T-cell (primary cell): Measurements from ENCODE around the gene DMKN. TPM values are rescaled to one million over a fixed set of nuclear protein-coding genes. Genes with fewer than 3 reads are reported as not detected.

ENCODE experiments used
- ATAC-seq, 4 experiments: fragments of 200-7000 bp in 3 of 4; fragments of 150-1000 bp in 1 of 4; cut with Tn5 transposase; replicated peaks in 1 of 4; 1 replicate in 3 of 4; 2 replicates in 1 of 4; pipeline ENCODE4 v1.10.0; 2021; ENCODE audit warnings: moderate library complexity in 3 of 4, mild to moderate bottlenecking in 2 of 4, moderate number of reproducible peaks in 1 of 4
- CTCF ChIA-PET, 2 donors: fragments of 300-600 bp; sonication (Branson Sonifier 250); formaldehyde crosslinking; loops; one replicate each; lab custom pipeline; 2022; ENCODE audit warnings: antibody characterized with exemption in 2 of 2; lab: Charles Lee
- POLR2A ChIA-PET, 2 donors: fragments of 300-600 bp; sonication (Branson Sonifier 250); formaldehyde crosslinking; loops; one replicate each; lab custom pipeline; 2022; ENCODE audit warnings: antibody characterized with exemption in 2 of 2; lab: Charles Lee
- DNase-seq, 35 experiments: peaks; one replicate each; pipeline versions ENCODE4 v3.0.0 to v3.0.0-alpha.2; 2013 to 2023
- H3K27ac ChIP-seq: one replicate; pipeline ENCODE4 v1.5.1; 2013; ENCODE audit warnings: low read length
- H3K27me3 ChIP-seq, 2 experiments: replicated peaks in 1 of 2; 1 replicate in 1 of 2; 2 replicates in 1 of 2; pipeline versions ENCODE4 v1.6.1 to v1.7.0; 2013; ENCODE audit warnings: low read length in 1 of 2, mixed read lengths in 1 of 2; ENCODE audit not compliant: control insufficient read depth in 2 of 2, insufficient read depth in 2 of 2; ENCODE audit errors: extremely low read depth in 1 of 2
- H3K36me3 ChIP-seq, 2 donors: 1 replicate in 1 of 2; 2 replicates in 1 of 2; pipeline versions ENCODE4 v1.6.1 to v1.7.0; 2013; ENCODE audit warnings: low read length in 1 of 2; ENCODE audit not compliant: control insufficient read depth in 2 of 2, insufficient read depth in 1 of 2; ENCODE audit errors: extremely low read depth in 1 of 2
- H3K4me1 ChIP-seq, 2 experiments: 1 replicate in 1 of 2; 2 replicates in 1 of 2; pipeline versions ENCODE4 v1.6.1 to v1.7.0; 2013; ENCODE audit warnings: low read length in 2 of 2, mixed read lengths in 1 of 2; ENCODE audit not compliant: insufficient read depth in 2 of 2, control insufficient read depth in 1 of 2; ENCODE audit errors: extremely low read depth in 1 of 2
- H3K4me3 ChIP-seq, 2 donors: 1 replicate in 1 of 2; 2 replicates in 1 of 2; pipeline versions ENCODE4 v1.5.1 to v1.7.0; 2013; ENCODE audit warnings: mild to moderate bottlenecking in 2 of 2, low read length in 1 of 2, moderate library complexity in 1 of 2; ENCODE audit not compliant: control insufficient read depth in 1 of 2; ENCODE audit errors: extremely low read depth in 1 of 2
- H3K9me3 ChIP-seq: 2 replicates; pipeline ENCODE4 v1.7.0; 2013
- H3K27ac Mint-ChIP-seq, 2 donors: one replicate each; pipeline ENCODE4 v1.8.0; 2020 to 2021; ENCODE audit warnings: mild to moderate bottlenecking in 2 of 2, mixed read lengths in 2 of 2
- H3K27me3 Mint-ChIP-seq, 2 donors: one replicate each; pipeline ENCODE4 v1.8.0; 2021 to 2022; ENCODE audit warnings: mixed read lengths in 2 of 2
- H3K36me3 Mint-ChIP-seq: one replicate; pipeline ENCODE4 v1.8.0; 2021; ENCODE audit warnings: mixed read lengths
- H3K4me1 Mint-ChIP-seq, 3 donors: one replicate each; pipeline ENCODE4 v1.8.0; 2020 to 2022; ENCODE audit warnings: mixed read lengths in 3 of 3, mild to moderate bottlenecking in 1 of 3
- H3K4me3 Mint-ChIP-seq, 3 donors: one replicate each; pipeline ENCODE4 v1.8.0; 2020 to 2022; ENCODE audit warnings: mild to moderate bottlenecking in 3 of 3, mixed read lengths in 3 of 3, moderate library complexity in 3 of 3
- H3K9me3 Mint-ChIP-seq, 3 donors: one replicate each; pipeline ENCODE4 v1.8.0; 2020 to 2022; ENCODE audit warnings: mixed read lengths in 3 of 3
- WGBS: methylation state at CpG from one replicate; pipeline ENCODE4 v1.1.5; 2013; ENCODE audit warnings: missing lambda C conversion rate; ENCODE audit not compliant: insufficient coverage; 5-methylcytosine and 5-hydroxymethylcytosine counted together
- total RNA-seq, 35 experiments: library from RNA in 6 of 35; stranded (reverse) in 6 of 35; fragments of 120-200 nt in 1 of 35; gene quantifications; one replicate each; pipeline versions ENCODE4 v1.2.1 to v1.2.4 and lab custom pipeline; 2013 to 2026

The DMKN gene
- total RNA-seq, 5 donors from 2014 or later (not counting 1 experiment from before 2014, with no cell fraction given) = 1.8 to 2.3 (median 2.1) TPM; not detected in 1

GRCh38 chr19:35539850-35540249, 26.4 kb upstream of the DMKN start:
- ChIA-PET CTCF (no interaction called here), POLR2A (no interaction called here)
- Histone ChIP-seq H3K4me1 (peaks cover 3 to 9% of the 10 kb centered on the region in 2 experiments), H3K27ac (no peak overlapping the region), H3K9me3 (no peaks in the 10 kb centered on the region), H3K27me3 (no peaks in the 10 kb centered on the region), H3K4me3 (no peak overlapping the region), H3K36me3 (no peaks in the 10 kb centered on the region)
- H3K27ac Mint-ChIP-seq = no peak overlapping the region
- H3K36me3 Mint-ChIP-seq = no peaks in the 10 kb centered on the region
- DNase-seq (no peak), ATAC-seq (no peak)
- WGBS = 96% methylated on average over 11 of the region's 12 CpGs
- H3K4me3 Mint-ChIP-seq = no peak overlapping the region
- no peaks in the 10 kb centered on the region for H3K9me3 Mint-ChIP-seq
- H3K4me1 Mint-ChIP-seq = peaks cover 6 to 14% (median 11%) of the 10 kb centered on the region in 3 donors
- peaks cover 0 to 2% of the 10 kb centered on the region in 2 donors for H3K27me3 Mint-ChIP-seq

- H3K27me3 ChIP-seq = peaks cover 0 to 3% of the 10 kb centered on the region in 2 experiments
- H3K36me3 Mint-ChIP-seq = no peaks in the 10 kb centered on the region
- H3K4me3 ChIP-seq = no peak overlapping the region
- no peaks in the 10 kb centered on the region for H3K36me3 ChIP-seq
- no peak overlapping the region for H3K27ac ChIP-seq
- no peak overlapping the region for H3K4me3 Mint-ChIP-seq
- H3K9me3 ChIP-seq = no peaks in the 10 kb centered on the region
- H3K27ac Mint-ChIP-seq = no peak overlapping the region
- H3K4me1 ChIP-seq = peaks cover 0 to 5% of the 10 kb centered on the region in 2 experiments
- peaks cover 0 to 3% of the 10 kb centered on the region in 2 donors for H3K27me3 Mint-ChIP-seq
- DNase-seq = no peak
- WGBS = no CpG with 5 or more reads among the region's 6 CpGs
- no peak for ATAC-seq
- ChIA-PET CTCF (no interaction called here), POLR2A (no interaction called here)
- peaks cover under 1 to 10% (median 7%) of the 10 kb centered on the region in 3 donors for H3K4me1 Mint-ChIP-seq
- no peaks in the 10 kb centered on the region for H3K9me3 Mint-ChIP-seq
Measured at GRCh38 chr19:35539314-35539713, 25.9 kb upstream of the DMKN start.

- ATAC-seq (no peak), DNase-seq (no peak)
- Histone ChIP-seq H3K4me1 (peaks cover 0 to 15% of the 10 kb centered on the region in 2 experiments), H3K27me3 (peaks cover 0 to 34% of the 10 kb centered on the region in 2 experiments), H3K4me3 (no peak overlapping the region), H3K9me3 (no peaks in the 10 kb centered on the region), H3K36me3 (no peaks in the 10 kb centered on the region), H3K27ac (no peak overlapping the region)
- Mint-ChIP-seq H3K27me3 (peaks cover 9 to 23% of the 10 kb centered on the region in 2 donors), H3K36me3 (no peaks in the 10 kb centered on the region), H3K27ac (peak overlapping the region in 1 of 2 donors; percentile 44), H3K4me3 (peak overlapping the region in 1 of 3 donors; percentile 23), H3K9me3 (no peaks in the 10 kb centered on the region), H3K4me1 (peaks cover 14 to 16% (median 14%) of the 10 kb centered on the region in 3 donors)
- 89% methylated on average over 6 of the region's 10 CpGs for WGBS
- CTCF ChIA-PET = interaction anchor here in 1 of 2 donors (0.6 kb wide), 1 partner anchor 300 kb away, joined by 3 read pairs; no protein-coding TSS in a partner anchor
- POLR2A ChIA-PET = no interaction called here
Measured at GRCh38 chr19:35534803-35535480, 21.5 kb upstream of the DMKN start.

GRCh38 chr19:35533822-35534392, 20.5 kb upstream of the DMKN start:
- H3K27ac ChIP-seq = no peak overlapping the region
- peak overlapping the region; percentile 65 to 77 (median 73) for H3K4me3 Mint-ChIP-seq
- peak; percentile 82 to 89 (median 84) for ATAC-seq
- H3K4me3 ChIP-seq = peak overlapping the region; percentile 18 to 67
- peaks cover 14 to 27% of the 10 kb centered on the region in 2 donors for H3K27me3 Mint-ChIP-seq
- no peaks in the 10 kb centered on the region for H3K36me3 ChIP-seq
- peaks cover 14 to 15% (median 14%) of the 10 kb centered on the region in 3 donors for H3K4me1 Mint-ChIP-seq
- peak overlapping the region in 1 of 2 donors; percentile 63 for H3K27ac Mint-ChIP-seq
- no peaks in the 10 kb centered on the region for H3K9me3 Mint-ChIP-seq
- WGBS = 4% methylated on average over 15 of the region's 30 CpGs
- H3K9me3 ChIP-seq = no peaks in the 10 kb centered on the region
- no peaks in the 10 kb centered on the region for H3K36me3 Mint-ChIP-seq
- H3K4me1 ChIP-seq = peaks cover 0 to 15% of the 10 kb centered on the region in 2 experiments
- ChIA-PET POLR2A (no interaction called here), CTCF (no interaction called here)
- H3K27me3 ChIP-seq = peaks cover 0 to 44% of the 10 kb centered on the region in 2 experiments
- DNase-seq = peak in 32 of 35 experiments; percentile 17 to 66 (median 49)

GRCh38 chr19:35533201-35533821, 19.9 kb upstream of the DMKN start, which contains the start of gene GAPDHS:
Gene GAPDHS (plus strand): TSS chr19:35533456. CDS start chr19:35533528, 72 bp downstream.
- peak within 1 kb of the TSS; percentile 65 to 77 (median 73) for H3K4me3 Mint-ChIP-seq
- Histone ChIP-seq H3K27ac (no peak within 1 kb of the TSS), H3K9me3 (no peaks in the 10 kb centered on the region), H3K36me3 (no peaks in the 10 kb centered on the region), H3K4me3 (peak within 1 kb of the TSS; percentile 18 to 67), H3K27me3 (peaks cover 0 to 49% of the 10 kb centered on the region in 2 experiments), H3K4me1 (peaks cover 0 to 15% of the 10 kb centered on the region in 2 experiments)
- WGBS = 73% methylated on average over 28 of the region's 39 CpGs
- peaks cover 14 to 15% (median 14%) of the 10 kb centered on the region in 3 donors for H3K4me1 Mint-ChIP-seq
- peak within 1 kb of the TSS in 1 of 2 donors; percentile 63 for H3K27ac Mint-ChIP-seq
- no peaks in the 10 kb centered on the region for H3K36me3 Mint-ChIP-seq
- ChIA-PET CTCF (no interaction called here), POLR2A (no interaction called here)
- H3K9me3 Mint-ChIP-seq = no peaks in the 10 kb centered on the region
- DNase-seq (no peak), ATAC-seq (peak in 3 of 4 experiments; percentile 8 to 40 (median 21))
- H3K27me3 Mint-ChIP-seq = peaks cover 20 to 32% of the 10 kb centered on the region in 2 donors

GRCh38 chr19:35531291-35531690, 17.8 kb upstream of the DMKN start:
- peaks cover 14 to 15% (median 14%) of the 10 kb centered on the region in 3 donors for H3K4me1 Mint-ChIP-seq
- ChIA-PET CTCF (no interaction called here), POLR2A (no interaction called here)
- peaks cover 28 to 49% of the 10 kb centered on the region in 2 donors for H3K27me3 Mint-ChIP-seq
- peak overlapping the region in 1 of 3 donors; percentile 6 for H3K4me3 Mint-ChIP-seq
- WGBS = 55% methylated on average over 2 of the region's 6 CpGs
- H3K36me3 Mint-ChIP-seq = no peaks in the 10 kb centered on the region
- H3K9me3 ChIP-seq = no peaks in the 10 kb centered on the region
- peaks cover 0 to 67% of the 10 kb centered on the region in 2 experiments for H3K27me3 ChIP-seq
- DNase-seq (no peak), ATAC-seq (no peak)
- H3K4me1 ChIP-seq = peaks cover 0 to 15% of the 10 kb centered on the region in 2 experiments
- no peaks in the 10 kb centered on the region for H3K36me3 ChIP-seq
- H3K27ac ChIP-seq = no peak overlapping the region
- no peak overlapping the region for H3K4me3 ChIP-seq
- H3K9me3 Mint-ChIP-seq = no peaks in the 10 kb centered on the region
- H3K27ac Mint-ChIP-seq = no peak overlapping the region
